GM12875 (cell line): ENCODE results near the gene SORT1.

Experiments
- H3K4me3 ChIP-seq: one replicate; pipeline ENCODE4 v1.5.1; 2011; ENCODE audit warnings: low read depth, low read length, control low read depth
- CTCF ChIP-seq: IDR thresholded peaks from 2 replicates; pipeline ENCODE4 v1.5.1; 2011; ENCODE audit warnings: low read depth, mild to moderate bottlenecking, control low read depth, inconsistent platforms, low read length, moderate library complexity, borderline replicate concordance; ENCODE audit not compliant: insufficient read depth

The SORT1 gene

GRCh38 chr1:109392037-109392787, 5.5 kb downstream of the SORT1 start:
- H3K4me3 ChIP-seq, result no peak overlapping the region
- no peak for TF ChIP-seq CTCF

GRCh38 chr1:109391626-109392025, 6.1 kb downstream of the SORT1 start:
- no peak overlapping the region for H3K4me3 ChIP-seq
- TF ChIP-seq CTCF, result no peak

- no peak overlapping the region for H3K4me3 ChIP-seq
- no peak for TF ChIP-seq CTCF
Measured at GRCh38 chr1:109391157-109391556, 6.6 kb downstream of the SORT1 start.

- H3K4me3 ChIP-seq, result no peak overlapping the region
- no peak for TF ChIP-seq CTCF
Measured at GRCh38 chr1:109389638-109390341, 7.9 kb downstream of the SORT1 start.

GRCh38 chr1:109388884-109389637, 8.7 kb downstream of the SORT1 start:
- TF ChIP-seq CTCF, result no peak
- H3K4me3 ChIP-seq, result no peak overlapping the region

- H3K4me3 ChIP-seq, result no peak overlapping the region
- no peak for TF ChIP-seq CTCF
Measured at GRCh38 chr1:109388208-109388711, 9.5 kb downstream of the SORT1 start.
